ENCODE results near the gene GHRH.

The GHRH gene

GRCh38 chr20:37251825-37252477 is 9.7 kb downstream of the GHRH start:
- no peak overlapping the region for H3K14ac ChIP-seq (ENCODE audit: low read length in 2 of 2)
- WGBS: 83% methylated on average over 15 of the region's 15 CpGs

GRCh38 chr20:37249304-37249703 is 12.3 kb downstream of the GHRH start:
- Histone ChIP-seq H3K36me3 (ENCODE audit: control insufficient read depth in 1 of 2, insufficient read depth in 2 of 2, low read depth in 1 of 2, low read length in 2 of 2) (peaks cover 5 to 8% of the 10 kb centered on the region in 2 experiments), H3K4me3 (ENCODE audit: insufficient read depth in 1 of 2, low read depth in 1 of 2, low read length in 2 of 2) (no peak overlapping the region), H3K79me1 (replicated peaks; ENCODE audit: low read length, poor library complexity, severe bottlenecking) (no peaks in the 10 kb centered on the region), H3K27me3 (ENCODE audit: control insufficient read depth in 1 of 2, insufficient read depth in 1 of 2, low read length in 2 of 2) (peaks cover 4 to 5% of the 10 kb centered on the region in 2 experiments), H2AK5ac (ENCODE audit: low read length, severe bottlenecking) (no peak overlapping the region), H3K4me1 (ENCODE audit: control insufficient read depth, insufficient read depth, low read depth, low read length) (no peaks in the 10 kb centered on the region), H4K91ac (ENCODE audit: low read length) (no peak overlapping the region), H3K27ac (ENCODE audit: low read length, poor library complexity, severe bottlenecking) (no peak overlapping the region), H2AFZ (ENCODE audit: low read depth, low read length) (no peak overlapping the region), H3K4me2 (ENCODE audit: low read length, poor library complexity, severe bottlenecking) (no peak overlapping the region), H3K4ac (ENCODE audit: low read depth in 1 of 2, low read length in 2 of 2) (no peak overlapping the region), H2BK120ac (ENCODE audit: low read depth, low read length) (no peak overlapping the region), H3K23ac (ENCODE audit: low read length in 2 of 2) (no peak overlapping the region), H2BK15ac (ENCODE audit: low read depth, poor library complexity, severe bottlenecking) (no peak overlapping the region), H2BK12ac (ENCODE audit: low read length in 2 of 2) (no peak overlapping the region), H2BK5ac (ENCODE audit: low read depth, low read length, poor library complexity, severe bottlenecking) (no peak overlapping the region), H3K18ac (ENCODE audit: low read depth in 1 of 2, low read length in 2 of 2) (no peak overlapping the region), H3K9me3 (ENCODE audit: control insufficient read depth, low read length) (peaks cover 4% of the 10 kb centered on the region), H4K8ac (ENCODE audit: low read length) (no peak overlapping the region), H3K14ac (ENCODE audit: low read length in 2 of 2) (no peak overlapping the region), H3K9ac (ENCODE audit: low read length) (no peak overlapping the region)
- DNase-seq: no peak
- WGBS: 89% methylated on average over 2 of the region's 2 CpGs

More at GRCh38 chr20:37251825-37252477, 9.7 kb downstream of the GHRH start:
- no peak overlapping the region for H2AFZ ChIP-seq (ENCODE audit: low read depth, low read length)
- no peaks in the 10 kb centered on the region for H3K4me1 ChIP-seq (ENCODE audit: control insufficient read depth, insufficient read depth, low read depth, low read length)
- no peak overlapping the region for H3K23ac ChIP-seq (ENCODE audit: low read length in 2 of 2)
- no peak overlapping the region for H3K4ac ChIP-seq (ENCODE audit: low read depth in 1 of 2, low read length in 2 of 2)
- no peak overlapping the region for H4K8ac ChIP-seq (ENCODE audit: low read length)
- no peak overlapping the region for H2BK12ac ChIP-seq (ENCODE audit: low read length in 2 of 2)
- H2BK5ac ChIP-seq (ENCODE audit: low read depth, low read length, poor library complexity, severe bottlenecking): no peak overlapping the region
- H2AK5ac ChIP-seq (ENCODE audit: low read length, severe bottlenecking): no peak overlapping the region
- H3K9ac ChIP-seq (ENCODE audit: low read length): no peak overlapping the region
- H3K18ac ChIP-seq (ENCODE audit: low read depth in 1 of 2, low read length in 2 of 2): no peak overlapping the region
- no peak overlapping the region for H4K91ac ChIP-seq (ENCODE audit: low read length)
- H2BK120ac ChIP-seq (ENCODE audit: low read depth, low read length): no peak overlapping the region
- no peak for DNase-seq
- peaks cover 13 to 19% of the 10 kb centered on the region in 2 experiments for H3K27me3 ChIP-seq (ENCODE audit: control insufficient read depth in 1 of 2, insufficient read depth in 1 of 2, low read length in 2 of 2)
- no peaks in the 10 kb centered on the region for H3K36me3 ChIP-seq (ENCODE audit: control insufficient read depth in 1 of 2, insufficient read depth in 2 of 2, low read depth in 1 of 2, low read length in 2 of 2)
- no peak overlapping the region for H2BK15ac ChIP-seq (ENCODE audit: low read depth, poor library complexity, severe bottlenecking)
- H3K4me3 ChIP-seq (ENCODE audit: insufficient read depth in 1 of 2, low read depth in 1 of 2, low read length in 2 of 2): no peak overlapping the region
- H3K4me2 ChIP-seq (ENCODE audit: low read length, poor library complexity, severe bottlenecking): no peak overlapping the region
- H3K9me3 ChIP-seq (ENCODE audit: control insufficient read depth, low read length): peaks cover 8% of the 10 kb centered on the region
- H3K79me1 ChIP-seq (replicated peaks; ENCODE audit: low read length, poor library complexity, severe bottlenecking): no peaks in the 10 kb centered on the region
- H3K27ac ChIP-seq (ENCODE audit: low read length, poor library complexity, severe bottlenecking): no peak overlapping the region

GRCh38 chr20:37247547-37247946 is 14.1 kb downstream of the GHRH start:
- no peak overlapping the region for H4K91ac ChIP-seq (ENCODE audit: low read length)

GRCh38 chr20:37246736-37247135 is 14.9 kb downstream of the GHRH start:
- Histone ChIP-seq H4K91ac (ENCODE audit: low read length) (no peak overlapping the region), H2BK12ac (ENCODE audit: low read length in 2 of 2) (no peak overlapping the region), H3K23ac (ENCODE audit: low read length in 2 of 2) (no peak overlapping the region), H3K79me1 (replicated peaks; ENCODE audit: low read length, poor library complexity, severe bottlenecking) (no peaks in the 10 kb centered on the region), H3K36me3 (ENCODE audit: control insufficient read depth in 1 of 2, insufficient read depth in 2 of 2, low read depth in 1 of 2, low read length in 2 of 2) (peaks cover 29 to 30% of the 10 kb centered on the region in 2 experiments), H3K9me3 (ENCODE audit: control insufficient read depth, low read length) (no peaks in the 10 kb centered on the region), H3K9ac (ENCODE audit: low read length) (no peak overlapping the region), H2BK120ac (ENCODE audit: low read depth, low read length) (no peak overlapping the region), H2BK15ac (ENCODE audit: low read depth, poor library complexity, severe bottlenecking) (no peak overlapping the region), H4K8ac (ENCODE audit: low read length) (no peak overlapping the region), H2AK5ac (ENCODE audit: low read length, severe bottlenecking) (no peak overlapping the region), H3K4me3 (ENCODE audit: insufficient read depth in 1 of 2, low read depth in 1 of 2, low read length in 2 of 2) (no peak overlapping the region), H3K18ac (ENCODE audit: low read depth in 1 of 2, low read length in 2 of 2) (no peak overlapping the region), H3K14ac (ENCODE audit: low read length in 2 of 2) (no peak overlapping the region), H3K4ac (ENCODE audit: low read depth in 1 of 2, low read length in 2 of 2) (no peak overlapping the region), H3K4me2 (ENCODE audit: low read length, poor library complexity, severe bottlenecking) (no peak overlapping the region), H3K27ac (ENCODE audit: low read length, poor library complexity, severe bottlenecking) (no peak overlapping the region), H3K4me1 (ENCODE audit: control insufficient read depth, insufficient read depth, low read depth, low read length) (no peaks in the 10 kb centered on the region), H2AFZ (ENCODE audit: low read depth, low read length) (no peak overlapping the region), H3K27me3 (ENCODE audit: control insufficient read depth in 1 of 2, insufficient read depth in 1 of 2, low read length in 2 of 2) (no peaks in the 10 kb centered on the region), H2BK5ac (ENCODE audit: low read depth, low read length, poor library complexity, severe bottlenecking) (no peak overlapping the region)
- 100% methylated on average over 3 of the region's 5 CpGs for WGBS
- DNase-seq: no peak

More at GRCh38 chr20:37247547-37247946, 14.1 kb downstream of the GHRH start:
- no peak overlapping the region for H3K9ac ChIP-seq (ENCODE audit: low read length)
- no peak overlapping the region for H2BK15ac ChIP-seq (ENCODE audit: low read depth, poor library complexity, severe bottlenecking)
- DNase-seq: no peak
- no peak overlapping the region for H2BK120ac ChIP-seq (ENCODE audit: low read depth, low read length)
- no peak overlapping the region for H2BK12ac ChIP-seq (ENCODE audit: low read length in 2 of 2)
- no peak overlapping the region for H3K4me3 ChIP-seq (ENCODE audit: insufficient read depth in 1 of 2, low read depth in 1 of 2, low read length in 2 of 2)
- no peak overlapping the region for H2AFZ ChIP-seq (ENCODE audit: low read depth, low read length)
- H3K4me2 ChIP-seq (ENCODE audit: low read length, poor library complexity, severe bottlenecking): no peak overlapping the region
- 90% methylated on average over 1 of the region's 1 CpG for WGBS
- no peak overlapping the region for H3K4ac ChIP-seq (ENCODE audit: low read depth in 1 of 2, low read length in 2 of 2)
- H3K23ac ChIP-seq (ENCODE audit: low read length in 2 of 2): no peak overlapping the region
- no peak overlapping the region for H3K18ac ChIP-seq (ENCODE audit: low read depth in 1 of 2, low read length in 2 of 2)
- H3K36me3 ChIP-seq (ENCODE audit: control insufficient read depth in 1 of 2, insufficient read depth in 2 of 2, low read depth in 1 of 2, low read length in 2 of 2): peaks cover 22 to 23% of the 10 kb centered on the region in 2 experiments
- no peak overlapping the region for H4K8ac ChIP-seq (ENCODE audit: low read length)
- no peaks in the 10 kb centered on the region for H3K4me1 ChIP-seq (ENCODE audit: control insufficient read depth, insufficient read depth, low read depth, low read length)
- no peaks in the 10 kb centered on the region for H3K79me1 ChIP-seq (replicated peaks; ENCODE audit: low read length, poor library complexity, severe bottlenecking)
- H3K14ac ChIP-seq (ENCODE audit: low read length in 2 of 2): no peak overlapping the region
- H3K27me3 ChIP-seq (ENCODE audit: control insufficient read depth in 1 of 2, insufficient read depth in 1 of 2, low read length in 2 of 2): no peaks in the 10 kb centered on the region
- no peak overlapping the region for H3K27ac ChIP-seq (ENCODE audit: low read length, poor library complexity, severe bottlenecking)
- no peak overlapping the region for H2AK5ac ChIP-seq (ENCODE audit: low read length, severe bottlenecking)
- no peak overlapping the region for H2BK5ac ChIP-seq (ENCODE audit: low read depth, low read length, poor library complexity, severe bottlenecking)
- no peaks in the 10 kb centered on the region for H3K9me3 ChIP-seq (ENCODE audit: control insufficient read depth, low read length)

All from mesenchymal stem cell (in vitro differentiated cells and primary cell).